Measurements from ENCODE around the gene DNAAF6.
"Not testable (repeated sequence)": the region's sequence is repeated elsewhere in the genome, so short reads cannot be mapped to it uniquely, and the experiment has no call there.

DNA sequence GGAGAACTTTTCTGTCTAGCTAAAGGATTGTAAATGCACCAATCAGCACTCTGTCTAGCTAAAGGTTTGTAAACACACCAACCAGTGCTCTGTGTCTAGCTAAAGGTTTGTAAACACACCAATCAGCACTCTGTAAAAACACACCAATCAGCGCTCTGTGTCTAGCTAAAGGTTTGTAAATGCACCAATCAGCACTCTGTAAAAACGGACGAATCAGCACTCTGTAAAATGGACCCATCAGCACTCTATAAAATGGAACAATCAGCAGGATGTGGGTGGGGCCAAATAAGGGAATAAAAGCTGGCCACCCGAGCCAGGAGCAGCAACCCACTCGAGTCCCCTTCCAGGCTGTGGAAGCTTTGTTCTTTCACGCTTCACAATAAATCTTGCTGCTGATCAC is 8.3 kb upstream of the DNAAF6 start:
- TF ChIP-seq, protein P1, sequence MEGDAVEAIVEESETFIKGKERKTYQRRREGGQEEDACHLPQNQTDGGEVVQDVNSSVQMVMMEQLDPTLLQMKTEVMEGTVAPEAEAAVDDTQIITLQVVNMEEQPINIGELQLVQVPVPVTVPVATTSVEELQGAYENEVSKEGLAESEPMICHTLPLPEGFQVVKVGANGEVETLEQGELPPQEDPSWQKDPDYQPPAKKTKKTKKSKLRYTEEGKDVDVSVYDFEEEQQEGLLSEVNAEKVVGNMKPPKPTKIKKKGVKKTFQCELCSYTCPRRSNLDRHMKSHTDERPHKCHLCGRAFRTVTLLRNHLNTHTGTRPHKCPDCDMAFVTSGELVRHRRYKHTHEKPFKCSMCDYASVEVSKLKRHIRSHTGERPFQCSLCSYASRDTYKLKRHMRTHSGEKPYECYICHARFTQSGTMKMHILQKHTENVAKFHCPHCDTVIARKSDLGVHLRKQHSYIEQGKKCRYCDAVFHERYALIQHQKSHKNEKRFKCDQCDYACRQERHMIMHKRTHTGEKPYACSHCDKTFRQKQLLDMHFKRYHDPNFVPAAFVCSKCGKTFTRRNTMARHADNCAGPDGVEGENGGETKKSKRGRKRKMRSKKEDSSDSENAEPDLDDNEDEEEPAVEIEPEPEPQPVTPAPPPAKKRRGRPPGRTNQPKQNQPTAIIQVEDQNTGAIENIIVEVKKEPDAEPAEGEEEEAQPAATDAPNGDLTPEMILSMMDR (IDR thresholded peaks at IDR 0.05; ENCODE audit: low read depth, low read length), result not testable (repeated sequence)
- TF ChIP-seq EZH2phosphoT487 (IDR thresholded peaks at IDR 0.05; ENCODE audit: low read depth), result not testable (repeated sequence)

Data from OCI-LY3 (cell line).